GM06990 (cell line): ENCODE results near the gene TRPM2.
"Not testable (repeated sequence)": the region's sequence is repeated elsewhere in the genome, so short reads cannot be mapped to it uniquely, and the experiment has no call there.

ENCODE experiments used
- DNase-seq: peaks from one replicate; pipeline ENCODE4 v3.0.0-alpha.2; 2011; ENCODE audit not compliant: insufficient read length; ENCODE audit errors: extremely low read depth
- H3K27me3 ChIP-seq: replicated peaks from 2 replicates; pipeline ENCODE4 v1.6.0; 2011; ENCODE audit warnings: low read length; ENCODE audit not compliant: control insufficient read depth, insufficient read depth
- H3K36me3 ChIP-seq: 2 replicates; pipeline ENCODE4 v1.5.1; 2011; ENCODE audit warnings: low read length; ENCODE audit not compliant: control insufficient read depth, insufficient read depth
- H3K4me3 ChIP-seq: replicated peaks from 2 replicates; pipeline ENCODE4 v1.5.1; 2011; ENCODE audit warnings: low read depth, mild to moderate bottlenecking, control low read depth, low read length
- TF ChIP-seq, protein P1 (sequence below): IDR thresholded peaks from 2 replicates; pipeline ENCODE4 v1.5.1; 2011; ENCODE audit warnings: low read length, control low read depth, mild to moderate bottlenecking, inconsistent platforms; ENCODE audit not compliant: insufficient read depth, poor library complexity, severe bottlenecking

TRPM2 gene

DNA sequence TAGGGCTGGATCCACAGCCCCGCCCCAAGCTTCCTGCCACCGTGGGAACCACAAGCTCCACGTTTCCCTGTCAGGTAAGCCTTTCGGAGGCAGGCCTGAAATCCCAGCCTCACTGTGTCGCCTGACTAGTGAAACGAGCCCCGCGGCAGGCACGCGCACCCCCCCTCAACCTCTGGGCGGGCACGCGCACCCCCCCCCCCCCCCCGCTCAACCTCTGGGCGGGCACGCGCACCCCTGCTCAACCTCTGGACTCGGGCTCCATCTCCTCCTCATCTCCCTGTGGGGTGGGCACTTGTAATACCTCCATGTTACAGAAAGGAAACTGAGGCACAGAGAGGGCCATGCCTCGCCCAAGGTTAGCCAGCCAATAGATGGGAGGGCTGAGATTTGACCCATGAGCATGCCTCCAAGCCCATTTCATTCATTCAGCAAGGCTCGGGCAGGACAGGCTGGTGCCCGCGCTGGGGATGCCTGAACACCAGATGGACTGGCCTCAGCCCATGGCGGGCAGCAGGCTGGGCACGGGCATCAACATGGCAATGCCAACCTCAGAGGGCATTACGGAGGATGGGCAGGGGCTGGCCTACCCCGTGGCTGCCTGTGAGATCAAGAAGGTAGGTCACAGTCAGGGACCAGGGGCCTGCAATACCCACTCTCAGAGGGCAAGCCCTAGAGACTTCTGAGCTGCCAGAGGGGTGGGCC lies 18.9 kb upstream of the TRPM2 start:
- TF ChIP-seq, protein P1, sequence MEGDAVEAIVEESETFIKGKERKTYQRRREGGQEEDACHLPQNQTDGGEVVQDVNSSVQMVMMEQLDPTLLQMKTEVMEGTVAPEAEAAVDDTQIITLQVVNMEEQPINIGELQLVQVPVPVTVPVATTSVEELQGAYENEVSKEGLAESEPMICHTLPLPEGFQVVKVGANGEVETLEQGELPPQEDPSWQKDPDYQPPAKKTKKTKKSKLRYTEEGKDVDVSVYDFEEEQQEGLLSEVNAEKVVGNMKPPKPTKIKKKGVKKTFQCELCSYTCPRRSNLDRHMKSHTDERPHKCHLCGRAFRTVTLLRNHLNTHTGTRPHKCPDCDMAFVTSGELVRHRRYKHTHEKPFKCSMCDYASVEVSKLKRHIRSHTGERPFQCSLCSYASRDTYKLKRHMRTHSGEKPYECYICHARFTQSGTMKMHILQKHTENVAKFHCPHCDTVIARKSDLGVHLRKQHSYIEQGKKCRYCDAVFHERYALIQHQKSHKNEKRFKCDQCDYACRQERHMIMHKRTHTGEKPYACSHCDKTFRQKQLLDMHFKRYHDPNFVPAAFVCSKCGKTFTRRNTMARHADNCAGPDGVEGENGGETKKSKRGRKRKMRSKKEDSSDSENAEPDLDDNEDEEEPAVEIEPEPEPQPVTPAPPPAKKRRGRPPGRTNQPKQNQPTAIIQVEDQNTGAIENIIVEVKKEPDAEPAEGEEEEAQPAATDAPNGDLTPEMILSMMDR, result no peak
- DNase-seq, result no peak
- no peaks in the 10 kb centered on the region; the same call in 1 of the 2 replicates for H3K36me3 ChIP-seq
- H3K27me3 ChIP-seq, result no peaks in the 10 kb centered on the region
- H3K4me3 ChIP-seq, result no peak overlapping the region

DNA sequence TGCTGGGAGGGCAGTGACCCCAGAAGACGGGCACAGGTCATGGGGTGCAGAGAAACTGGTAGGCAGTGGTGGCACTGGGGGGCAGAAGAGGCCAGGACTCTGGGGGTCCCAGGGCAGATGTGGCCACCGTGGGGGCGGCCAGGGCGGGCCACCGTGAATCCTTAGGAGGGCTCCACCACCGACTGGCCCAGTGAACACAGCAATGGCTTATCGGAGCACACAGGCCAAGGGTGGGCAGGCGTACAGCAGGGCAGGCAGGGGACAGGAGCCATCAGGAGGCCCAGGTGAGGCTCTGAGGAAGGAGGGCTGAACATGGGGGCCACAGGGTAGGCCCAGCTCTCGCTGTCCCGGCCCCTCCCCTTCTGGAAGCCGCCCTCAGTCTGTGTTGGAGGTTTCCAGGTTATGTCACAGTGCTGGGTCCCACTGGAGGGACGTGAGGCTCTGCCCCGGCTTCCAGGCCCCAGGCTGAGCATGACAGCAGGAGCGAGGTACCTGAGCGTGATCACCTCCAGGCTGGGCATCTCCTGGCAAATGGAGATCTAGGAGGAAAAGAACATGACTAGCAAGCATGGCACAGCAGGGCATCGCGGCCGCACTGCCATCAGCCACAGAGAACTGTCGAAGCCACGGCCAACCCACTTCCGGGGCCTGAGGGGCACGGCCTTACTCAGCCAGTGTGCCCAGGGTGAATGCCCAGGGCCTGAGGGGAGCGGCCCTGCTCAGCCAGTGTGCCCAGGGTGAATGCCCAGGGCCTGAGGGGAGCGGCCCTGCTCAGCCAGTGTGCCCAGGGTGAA lies 18.0 kb upstream of the TRPM2 start:
- no peak for DNase-seq
- TF ChIP-seq, protein P1, result no peak
- H3K27me3 ChIP-seq, result no peaks in the 10 kb centered on the region
- H3K4me3 ChIP-seq, result no peak overlapping the region
- no peaks in the 10 kb centered on the region; the same call in 1 of the 2 replicates for H3K36me3 ChIP-seq

DNA sequence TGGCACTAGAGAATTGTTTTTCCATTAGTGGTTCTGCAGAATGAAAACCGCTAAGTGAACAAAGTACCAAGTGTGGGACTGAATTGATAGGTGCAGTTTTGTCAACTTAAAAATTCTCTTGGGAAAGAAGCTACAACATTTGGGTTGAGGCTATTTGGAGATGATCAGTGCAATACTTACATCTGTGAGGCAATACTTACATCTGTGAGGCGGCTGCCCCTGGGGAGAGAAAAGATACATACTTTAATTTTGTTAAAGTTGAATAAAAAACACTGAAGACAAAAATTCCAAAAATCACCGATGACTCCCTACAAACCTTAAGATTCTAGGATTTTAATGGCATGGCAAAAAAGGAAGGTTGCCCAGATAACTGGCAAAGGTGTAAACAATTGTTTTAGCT lies 16.0 kb upstream of the TRPM2 start:
- no peak for DNase-seq
- no peaks in the 10 kb centered on the region for H3K27me3 ChIP-seq
- TF ChIP-seq, protein P1, result no peak
- no peak overlapping the region for H3K4me3 ChIP-seq
- H3K36me3 ChIP-seq, result no peaks in the 10 kb centered on the region; the same call in 1 of the 2 replicates

DNA sequence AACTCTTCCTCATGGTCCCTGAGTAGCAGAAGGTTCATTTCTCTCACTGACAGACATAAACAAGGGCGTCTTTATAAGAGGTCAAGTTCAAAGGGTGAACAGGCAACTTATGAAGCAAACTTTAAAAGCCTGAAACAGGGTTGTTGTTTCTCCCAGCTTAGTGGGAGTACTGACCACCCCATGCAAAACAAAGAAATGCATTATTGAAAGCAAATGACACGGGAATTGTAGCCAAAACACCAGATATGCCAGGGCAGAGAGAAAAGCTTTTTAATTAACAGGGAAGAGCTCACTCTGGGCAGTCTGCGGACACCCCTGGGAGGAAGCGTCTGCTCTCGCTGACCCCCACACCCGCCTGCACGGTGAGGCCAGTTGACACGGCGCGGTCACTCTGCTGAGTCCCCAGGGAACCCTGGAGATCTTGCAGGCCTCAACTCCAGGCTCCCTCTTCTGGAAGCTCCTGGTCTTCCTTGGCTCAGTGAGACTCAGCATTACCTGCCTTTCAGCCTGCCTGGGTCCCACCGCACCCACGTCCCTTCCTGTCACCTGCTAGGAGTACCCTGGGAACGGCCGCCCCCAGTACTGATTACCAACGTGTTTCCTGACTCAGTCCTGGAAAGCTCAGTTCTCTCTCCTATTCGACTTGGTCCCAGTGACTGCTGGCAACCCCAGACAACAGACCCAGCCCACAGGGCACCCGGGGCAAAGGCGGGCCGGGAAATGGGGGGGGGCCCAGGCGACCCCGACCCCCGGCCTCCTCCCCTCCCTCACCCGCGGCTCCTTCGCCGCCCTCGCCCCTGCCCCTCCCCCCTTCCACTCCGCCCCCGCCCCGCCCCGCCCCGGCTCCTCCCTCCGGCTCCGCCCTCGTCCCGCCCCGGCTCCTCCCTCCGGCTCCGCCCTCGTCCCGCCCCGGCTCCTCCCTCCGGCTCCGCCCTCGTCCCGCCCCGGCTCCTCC lies 15.2 kb upstream of the TRPM2 start:
- Histone ChIP-seq H3K4me3 (peak overlapping the region; percentile 54), H3K36me3 (no peaks in the 10 kb centered on the region; the same call in 1 of the 2 replicates), H3K27me3 (no peaks in the 10 kb centered on the region)
- TF ChIP-seq, protein P1, result no peak
- DNase-seq, result peak; percentile 48

DNA sequence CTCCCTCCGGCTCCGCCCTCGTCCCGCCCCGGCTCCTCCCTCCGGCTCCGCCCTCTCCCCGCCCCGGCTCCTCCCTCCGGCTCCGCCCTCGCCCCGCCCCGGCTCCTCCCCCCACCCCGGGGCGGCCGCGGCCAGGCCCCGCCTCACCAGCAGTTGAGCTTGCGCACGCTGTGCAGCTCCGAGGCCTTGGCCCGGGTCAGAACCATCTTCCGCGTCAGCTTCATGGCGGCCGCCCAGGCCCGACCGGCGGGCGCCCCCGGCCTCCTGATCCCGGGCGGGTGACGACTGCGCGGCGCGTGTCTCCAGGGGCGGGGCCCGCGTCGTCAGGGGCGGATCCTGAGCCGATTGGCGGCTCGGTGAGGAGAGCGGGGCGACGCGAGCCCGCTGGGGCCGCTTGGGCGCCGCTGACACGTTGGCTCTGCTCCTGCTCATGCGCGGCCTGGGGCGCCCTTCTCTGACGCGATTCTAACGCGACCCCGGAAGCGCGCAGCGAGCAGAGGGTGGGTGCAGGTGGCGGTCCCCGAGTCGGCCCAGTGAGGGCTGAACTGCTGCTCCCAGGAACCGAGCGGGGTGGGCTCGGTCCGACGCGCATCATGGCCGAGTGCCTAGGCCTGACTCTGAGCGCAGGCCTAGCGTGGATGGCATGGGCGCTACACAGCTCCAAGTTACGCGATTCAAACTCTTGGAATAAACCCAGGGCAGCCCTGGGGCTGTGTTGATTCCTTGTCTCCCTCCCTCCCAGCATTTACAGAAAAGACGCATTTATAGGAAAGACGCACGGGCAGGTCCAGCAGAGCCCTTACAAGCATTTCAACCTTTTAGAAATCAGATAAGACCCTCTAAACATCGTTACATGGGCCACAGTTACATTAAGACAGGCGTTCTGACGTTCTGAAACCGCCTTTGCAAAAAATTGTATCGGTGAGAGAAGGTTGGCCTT lies 14.2 kb upstream of the TRPM2 start, which contains the start of gene CFAP410:
TSS of gene CFAP410 (minus strand) at position 420 of the 940 bp plus-strand sequence. CDS start at position 224, 196 bp downstream.
- Histone ChIP-seq H3K27me3 (no peaks in the 10 kb centered on the region), H3K36me3 (no peaks in the 10 kb centered on the region; the same call in 1 of the 2 replicates), H3K4me3 (peak within 1 kb of the TSS; percentile 95)
- TF ChIP-seq, protein P1, result no peak
- peak; percentile 97 for DNase-seq

DNA sequence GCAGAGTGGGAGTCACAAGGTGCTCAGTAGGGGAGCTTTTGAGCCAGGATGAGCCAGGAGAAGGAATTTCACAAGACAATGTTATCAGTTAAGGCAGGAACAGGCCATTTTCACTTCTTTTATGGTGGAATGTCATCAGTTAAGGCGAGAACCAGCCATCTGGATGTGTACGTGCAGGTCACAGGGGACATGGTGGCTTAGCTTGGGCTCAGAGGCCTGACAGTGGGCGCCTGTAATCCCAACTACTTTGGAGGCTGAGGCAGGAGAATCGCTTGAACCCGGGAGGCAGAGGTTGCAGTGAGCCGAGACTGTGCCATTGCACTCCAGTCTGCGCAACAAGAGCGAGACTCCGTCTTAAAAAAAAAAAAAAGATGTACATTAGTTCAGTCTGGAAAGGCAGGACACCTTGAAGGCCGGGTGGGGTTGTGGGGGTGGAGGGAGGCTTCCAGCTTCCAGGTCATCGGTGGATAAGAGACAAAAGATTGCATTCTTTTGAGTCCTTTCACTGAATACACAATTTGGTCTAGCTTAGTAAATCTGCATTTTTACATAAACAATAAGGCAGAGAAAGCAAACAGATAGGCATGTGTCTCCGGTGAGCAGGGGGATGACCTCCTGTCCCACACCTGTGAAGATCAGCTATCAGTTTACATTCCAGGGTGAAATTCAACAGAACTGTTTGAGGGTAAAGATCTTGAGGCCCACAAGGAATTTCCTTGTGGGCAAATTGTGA lies 11.5 kb upstream of the TRPM2 start:
- not testable (repeated sequence) for H3K4me3 ChIP-seq, DNase-seq, H3K27me3 ChIP-seq, H3K36me3 ChIP-seq

DNA sequence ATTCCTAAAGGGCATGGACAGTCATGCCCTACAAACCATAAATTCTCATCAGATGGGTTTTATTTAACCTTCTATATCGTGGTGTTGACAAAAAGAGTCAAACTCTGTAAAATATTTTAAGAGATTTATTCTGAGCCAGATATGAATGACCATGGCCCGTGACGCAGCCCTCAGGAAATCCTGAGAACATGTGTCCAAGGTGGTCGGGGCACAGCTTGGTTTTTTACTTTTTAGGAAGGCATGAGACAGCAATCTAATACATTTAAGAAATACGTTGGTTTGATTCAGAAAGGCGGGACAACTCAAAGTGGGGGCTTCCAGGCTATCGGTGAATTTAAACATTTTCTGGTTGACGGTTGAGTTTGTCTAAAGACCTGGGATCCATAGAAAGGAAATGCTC lies 10.4 kb upstream of the TRPM2 start:
- H3K27me3 ChIP-seq, H3K4me3 ChIP-seq, DNase-seq, H3K36me3 ChIP-seq: not testable (repeated sequence)
